HCT116 (cell line): ENCODE measurements around the gene MTHFR. TPM values are rescaled to one million over a fixed set of nuclear protein-coding genes. Genes with fewer than 3 reads are reported as not detected.

ENCODE experiments used
- ATAC-seq: fragments of 200-7000 bp; cut with Tn5 transposase; 2 replicates; pipeline ENCODE4 v1.9.1; 2020; ENCODE audit warnings: mild to moderate bottlenecking, moderate library complexity
- BruUV-seq: library from RNA; stranded (reverse); fragments of 400-500 nt; replicated peaks from 2 replicates; lab custom pipeline; 2021; lab: Mats Ljungman, UMichigan
- CTCF ChIA-PET: fragments of 300-600 bp; sonication (Branson Sonifier 250); formaldehyde crosslinking; loops from one replicate; lab custom pipeline; 2021; ENCODE audit warnings: antibody characterized with exemption; lab: Charles Lee
- POLR2A ChIA-PET: fragments of 300-600, 350-600 bp; sonication (Branson Sonifier 250); formaldehyde crosslinking; loops from one replicate; lab custom pipeline; 2021; ENCODE audit warnings: antibody characterized with exemption; lab: Charles Lee
- RAD21 ChIA-PET, 2 experiments: fragments of 300-600 bp; sonication (Branson Sonifier 250); formaldehyde crosslinking; loops; one replicate each; lab custom pipeline; 2023; ENCODE audit warnings: low total read pairs in 2 of 2; ENCODE audit not compliant: uncharacterized antibody in 2 of 2, unreplicated experiment in 2 of 2, low non-redundant PET in 1 of 2; lab: Charles Lee
- DNase-seq: peaks from one replicate; pipeline ENCODE4 v3.0.0-alpha.2; 2010; ENCODE audit warnings: low read depth, low spot score
- H2AFZ ChIP-seq: fragments of 200-600 bp; shearing (Covaris generic), sonication (generic); 2 replicates; pipeline ENCODE4 v1.6.1; 2017; ENCODE audit warnings: low read depth, mixed run types, mixed read lengths, antibody characterized with exemption, low read length; ENCODE audit not compliant: poor library complexity, severe bottlenecking
- H3K27ac ChIP-seq: 2 replicates; pipeline ENCODE4 v1.5.1; 2012; ENCODE audit warnings: low read depth, low read length
- H3K27me3 ChIP-seq: fragments of 200-600 bp; sonication (generic); 2 replicates; pipeline ENCODE4 v1.6.1; 2016; ENCODE audit warnings: mixed run types, low read length, mixed read lengths; ENCODE audit not compliant: insufficient read depth
- H3K36me3 ChIP-seq, 2 experiments: fragments of 200-500 bp in 1 of 2; fragments of 200-600 bp in 1 of 2; sonication (Bioruptor generic) in 1 of 2; sonication (generic) in 1 of 2; 2 replicates each; pipeline versions ENCODE4 v1.5.1 to v1.6.1; 2014 to 2016; ENCODE audit warnings: low read length in 2 of 2, inconsistent platforms in 1 of 2, mixed read lengths in 1 of 2, mixed run types in 1 of 2; ENCODE audit not compliant: insufficient read depth in 2 of 2, control insufficient read depth in 1 of 2
- H3K4me1 ChIP-seq, 2 experiments: fragments of 200-600 bp in 1 of 2; sonication (generic) in 1 of 2; 2 replicates each; pipeline versions ENCODE4 v1.5.1 to v1.6.1; 2012 to 2017; ENCODE audit warnings: low read length in 2 of 2, inconsistent platforms in 1 of 2, mild to moderate bottlenecking in 1 of 2, mixed read lengths in 1 of 2, mixed run types in 1 of 2, moderate library complexity in 1 of 2; ENCODE audit not compliant: insufficient read depth in 2 of 2, control insufficient read depth in 1 of 2
- H3K4me2 ChIP-seq: fragments of 200-600 bp; sonication (generic); 2 replicates; pipeline ENCODE4 v1.6.1; 2017; ENCODE audit warnings: mixed run types, low read length, mixed read lengths
- H3K4me3 ChIP-seq, 2 experiments: fragments of 200-600 bp in 1 of 2; sonication (generic) in 1 of 2; replicated peaks in 1 of 2; 2 replicates each; pipeline ENCODE4 v1.5.1; 2011 to 2016; ENCODE audit warnings: low read length in 2 of 2, control low read depth in 1 of 2, low read depth in 1 of 2, mild to moderate bottlenecking in 1 of 2, mixed read lengths in 1 of 2, mixed run types in 1 of 2
- H3K79me2 ChIP-seq: fragments of 200-600 bp; sonication (generic); 2 replicates; pipeline ENCODE4 v1.6.1; 2017; ENCODE audit warnings: mild to moderate bottlenecking, mixed run types, low read length, moderate library complexity, mixed read lengths; ENCODE audit not compliant: insufficient read depth
- H3K9ac ChIP-seq: fragments of 200-600 bp; sonication (generic); 2 replicates; pipeline ENCODE4 v1.6.1; 2016; ENCODE audit warnings: low read length, mixed read lengths
- H3K9me2 ChIP-seq: fragments of 200-600 bp; sonication (generic), shearing (Covaris generic); 2 replicates; pipeline ENCODE4 v1.6.1; 2017; ENCODE audit warnings: mixed run types, mild to moderate bottlenecking, moderate library complexity; ENCODE audit not compliant: insufficient read depth
- H3K9me3 ChIP-seq, 2 experiments: fragments of 200-500 bp in 1 of 2; fragments of 200-600 bp in 1 of 2; sonication (Bioruptor generic) in 1 of 2; sonication (generic) in 1 of 2; 2 replicates each; pipeline ENCODE4 v1.6.1; 2014 to 2017; ENCODE audit warnings: low read length in 2 of 2, mixed read lengths in 2 of 2, inconsistent platforms in 1 of 2, low read depth in 1 of 2, mild to moderate bottlenecking in 1 of 2, mixed run types in 1 of 2, moderate library complexity in 1 of 2; ENCODE audit not compliant: control insufficient read depth in 1 of 2, insufficient read depth in 1 of 2
- H4K20me1 ChIP-seq: fragments of 200-600 bp; sonication (generic), shearing (Covaris generic); 2 replicates; pipeline ENCODE4 v1.6.1; 2017; ENCODE audit warnings: mixed run types, mild to moderate bottlenecking, moderate library complexity; ENCODE audit not compliant: insufficient read depth
- ATF3 ChIP-seq: IDR thresholded peaks from 2 replicates; pipeline ENCODE4 v1.6.1; 2012
- CEBPB ChIP-seq: IDR thresholded peaks from 2 replicates; pipeline ENCODE4 v1.6.1; 2012; ENCODE audit warnings: low read depth
- EGR1 ChIP-seq: IDR thresholded peaks from 2 replicates; pipeline ENCODE4 v1.6.1; 2012; ENCODE audit warnings: low read depth
- ELF1 ChIP-seq: IDR thresholded peaks from 2 replicates; pipeline ENCODE4 v1.6.1; 2012; ENCODE audit warnings: low read depth, borderline replicate concordance
- EZH2phosphoT487 ChIP-seq: fragments of 200-600 bp; IDR thresholded peaks from 2 replicates; pipeline ENCODE4 v1.6.1; 2018; ENCODE audit warnings: antibody characterized with exemption, borderline replicate concordance
- FOSL1 ChIP-seq: IDR thresholded peaks from 2 replicates; pipeline ENCODE4 v1.6.1; 2012; ENCODE audit warnings: low read depth
- POLR2A ChIP-seq: IDR thresholded peaks from 2 replicates; pipeline ENCODE4 v1.7.0; 2011; ENCODE audit warnings: borderline replicate concordance; ENCODE audit not compliant: insufficient read depth, insufficient read length; ENCODE audit errors: extremely low read depth
- POLR2AphosphoS5 ChIP-seq: IDR thresholded peaks from 2 replicates; pipeline ENCODE4 v1.6.1; 2011; ENCODE audit warnings: mild to moderate bottlenecking, low read depth, low read length, moderate library complexity
- RAD21 ChIP-seq: IDR thresholded peaks from 2 replicates; pipeline ENCODE4 v1.6.1; 2012; ENCODE audit warnings: low read depth, mild to moderate bottlenecking
- REST ChIP-seq: IDR thresholded peaks from 2 replicates; pipeline ENCODE4 v1.6.1; 2012; ENCODE audit warnings: low read depth
- SIN3A ChIP-seq: IDR thresholded peaks from 2 replicates; pipeline ENCODE4 v1.6.1; 2012; ENCODE audit warnings: low read depth
- SRF ChIP-seq: IDR thresholded peaks from 2 replicates; pipeline ENCODE4 v1.6.1; 2012; ENCODE audit warnings: low read depth
- ZBTB33 ChIP-seq: IDR thresholded peaks from 2 replicates; pipeline ENCODE4 v1.6.1; 2011; ENCODE audit warnings: mild to moderate bottlenecking, low read length, moderate library complexity; ENCODE audit not compliant: insufficient replicate concordance; ENCODE audit errors: extremely low read depth
- ZFX ChIP-seq: fragments of 450-650 bp; IDR thresholded peaks from 2 replicates; pipeline ENCODE4 v1.6.1; 2017
- intact Hi-C: fragments of 100-400 bp; cut with micrococcal nuclease; formaldehyde crosslinking; loops from 2 replicates; pipeline ENCODE4 v1.10.0; 2022
- total RNA-seq: library from RNA; stranded (reverse); gene quantifications from one replicate; pipeline ENCODE4 v1.2.1, GENCODE V29; 2021; ENCODE audit not compliant: unreplicated experiment

Gene MTHFR
- total RNA-seq, 1 experiment from 2014 or later, result 20.9 TPM

- no peak overlapping the region for H3K27ac ChIP-seq
- H3K36me3 ChIP-seq, result peaks cover 7 to 25% of the 10 kb centered on the region in 2 experiments; a peak in 2 of 4 replicates
- no peaks in the 10 kb centered on the region for H3K4me1 ChIP-seq
- DNase-seq, result no peak
- no peaks in the 10 kb centered on the region for H3K9me3 ChIP-seq
- POLR2A ChIA-PET, result interaction anchor here (1.6 kb wide), 1 partner anchor 68 kb away, joined by 9 read pairs; no protein-coding TSS in a partner anchor
- intact Hi-C loops, result loop anchor here (10.0 kb wide), 2 partner anchors 365 to 805 kb away; no protein-coding TSS in a partner anchor
- H3K79me2 ChIP-seq, result no peaks in the 10 kb centered on the region
- no TSS peak for BruUV-seq
- no peak overlapping the region for H3K4me2 ChIP-seq
- no peak overlapping the region for H3K4me3 ChIP-seq
- H3K9me2 ChIP-seq, result no peaks in the 10 kb centered on the region
- CTCF ChIA-PET, result interaction anchor here (0.8 to 1.2 kb wide), 2 partner anchors 41 to 53 kb away, joined by 3 to 6 read pairs; no protein-coding TSS in a partner anchor
- no peaks in the 10 kb centered on the region for H4K20me1 ChIP-seq
- ATAC-seq, result no peak
- H3K9ac ChIP-seq, result no peak overlapping the region
- TF ChIP-seq FOSL1 (no peak), SIN3A (no peak), ELF1 (no peak), RAD21 (no peak), EGR1 (no peak), SRF (no peak), REST (no peak), ZBTB33 (no peak), EZH2phosphoT487 (no peak), POLR2AphosphoS5 (no peak), POLR2A (no peak), ZFX (no peak), CEBPB (no peak), ATF3 (no peak)
- H3K27me3 ChIP-seq, result no peaks in the 10 kb centered on the region
- RAD21 ChIA-PET, result no interaction called here
- no peak overlapping the region for H2AFZ ChIP-seq
These were observed 34.3 kb upstream of the MTHFR start for GRCh38 chr1:11839727-11840705.
